ENCODE measurements around the gene DEDD. TPM values are rescaled to one million over a fixed set of nuclear protein-coding genes. Genes with fewer than 3 reads are reported as not detected.

The DEDD gene, protein sequence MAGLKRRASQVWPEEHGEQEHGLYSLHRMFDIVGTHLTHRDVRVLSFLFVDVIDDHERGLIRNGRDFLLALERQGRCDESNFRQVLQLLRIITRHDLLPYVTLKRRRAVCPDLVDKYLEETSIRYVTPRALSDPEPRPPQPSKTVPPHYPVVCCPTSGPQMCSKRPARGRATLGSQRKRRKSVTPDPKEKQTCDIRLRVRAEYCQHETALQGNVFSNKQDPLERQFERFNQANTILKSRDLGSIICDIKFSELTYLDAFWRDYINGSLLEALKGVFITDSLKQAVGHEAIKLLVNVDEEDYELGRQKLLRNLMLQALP
- 28.3 TPM for total RNA-seq
- long read RNA-seq, transcript DEDD-203 (6 exons, 2,300 nt), result minor isoform, 10 of 43 reads
- long read RNA-seq, transcript DEDD-202 (6 exons, 2,345 nt), result major isoform, 24 of 43 reads
- long read RNA-seq, partial matches to known transcripts, result 5 of 43 reads
- long read RNA-seq, other reads (novel, unspliced or antisense), result 1 of 43 reads

DNA sequence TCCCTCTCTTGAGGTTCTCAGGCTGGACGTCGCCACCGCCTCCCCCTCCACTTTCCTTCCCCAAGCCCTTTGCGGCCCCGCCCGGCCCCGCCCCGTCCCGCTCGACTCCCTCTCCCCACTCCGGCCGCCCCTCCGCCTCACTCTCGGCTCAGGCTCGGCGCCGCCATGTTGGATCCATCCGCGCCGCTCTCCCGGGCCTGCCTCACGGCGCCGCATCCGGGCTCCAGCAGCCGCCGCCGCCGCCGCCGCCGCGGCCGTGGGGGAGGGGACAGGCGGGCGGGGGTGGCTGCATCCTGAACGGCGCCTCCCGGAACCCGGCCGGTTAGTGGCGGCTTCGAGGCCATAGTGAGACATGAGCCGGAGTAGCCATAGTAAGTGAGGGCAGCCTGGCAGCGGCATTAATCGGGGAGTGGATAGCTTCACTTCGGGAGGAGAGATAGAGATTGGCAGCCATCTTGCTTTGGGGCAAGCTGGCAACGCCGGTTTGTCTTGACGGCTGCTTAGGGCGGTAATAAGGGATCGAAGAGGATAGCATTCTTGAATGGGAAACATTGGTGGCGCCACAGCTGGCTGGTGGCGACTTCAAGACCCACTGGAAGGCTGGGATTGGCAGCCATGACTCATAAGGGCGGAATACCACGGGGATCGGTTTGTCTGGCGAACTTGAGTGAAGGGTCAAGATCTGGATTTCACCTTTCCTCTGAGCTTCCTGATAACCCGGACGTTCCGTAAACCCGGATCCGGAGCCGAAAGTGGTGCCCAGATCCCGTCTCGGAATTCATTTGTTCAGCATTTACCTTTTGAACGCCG lies at the start of gene DEDD:
Gene DEDD (minus strand): TSS at position 258 of the 810 bp plus-strand sequence. CDS start 8,205 bp downstream, outside the sequence.
- intact Hi-C loops (cut with DNase I), result loop anchor here (1.0 to 10.0 kb wide), 5 partner anchors 14 to 138 kb away; partner anchors contain the start of genes KLHDC9, NIT1, PFDN2 and USP21
- DNase-seq (ENCODE audit: low spot score), result peak; percentile 97

DNA sequence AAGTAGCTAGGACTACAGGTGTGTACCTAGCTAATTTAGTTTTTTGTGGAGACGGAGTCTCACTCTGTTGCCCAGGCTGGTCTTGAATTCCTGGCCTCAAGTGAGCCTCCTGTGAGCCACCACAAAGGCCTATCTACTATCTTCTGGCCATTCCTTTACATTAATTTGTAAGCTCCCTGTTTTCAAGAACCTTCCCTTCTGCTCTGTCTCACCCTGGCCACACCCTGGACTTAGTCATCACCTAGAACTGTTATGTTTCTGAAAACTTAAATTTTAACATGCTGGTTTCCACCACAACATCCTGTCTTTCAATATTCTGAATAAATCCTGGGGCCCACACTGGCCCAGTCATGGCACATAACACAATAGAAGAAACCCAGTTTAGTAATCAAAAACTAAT lies 49.7 kb upstream of the DEDD start:
- DNase-seq (ENCODE audit: low spot score), result no peak
- intact Hi-C loops (cut with DNase I), result no loop called here

DNA sequence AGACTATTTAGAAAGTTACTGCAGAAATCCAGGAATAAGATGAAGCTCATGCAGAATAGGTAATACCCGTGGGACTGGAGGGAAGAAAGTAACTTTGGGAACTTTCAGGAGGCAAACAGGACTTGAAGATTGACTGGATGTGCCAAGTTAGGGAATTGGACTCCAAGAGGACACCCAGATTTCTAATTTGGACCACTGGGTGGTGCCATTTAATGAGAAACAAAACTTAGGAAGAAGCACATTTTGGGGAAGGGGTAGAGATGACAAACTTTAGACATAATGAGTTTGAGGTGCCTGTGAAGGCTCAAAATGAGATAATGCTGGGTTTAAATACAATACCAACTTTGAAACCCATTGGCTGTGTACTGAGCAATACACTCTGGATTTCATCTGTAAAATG lies 48.2 kb upstream of the DEDD start:
- DNase-seq (ENCODE audit: low spot score), result no peak
- intact Hi-C loops (cut with DNase I), result no loop called here

DNA sequence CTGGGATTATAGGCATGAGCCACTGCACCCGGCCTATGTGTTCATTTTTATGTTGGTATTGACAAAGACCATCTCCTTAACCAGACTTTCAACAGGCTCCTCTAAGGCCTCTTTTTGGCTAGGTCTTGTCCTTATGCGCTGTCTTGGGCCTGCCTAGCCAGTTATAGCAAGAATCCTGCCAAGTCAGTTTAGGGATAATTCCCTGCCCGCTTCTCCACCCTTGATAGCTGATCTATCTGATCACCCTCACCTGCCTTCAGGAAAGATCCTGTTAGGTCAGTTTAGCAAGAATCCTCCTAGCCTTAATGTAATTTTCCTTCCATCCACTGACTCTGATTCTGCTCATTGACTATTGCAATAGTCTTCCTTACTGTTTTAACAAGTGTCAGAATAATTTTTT lies 47.2 kb upstream of the DEDD start:
- intact Hi-C loops (cut with DNase I), result no loop called here
- no peak for DNase-seq (ENCODE audit: low spot score)

DNA sequence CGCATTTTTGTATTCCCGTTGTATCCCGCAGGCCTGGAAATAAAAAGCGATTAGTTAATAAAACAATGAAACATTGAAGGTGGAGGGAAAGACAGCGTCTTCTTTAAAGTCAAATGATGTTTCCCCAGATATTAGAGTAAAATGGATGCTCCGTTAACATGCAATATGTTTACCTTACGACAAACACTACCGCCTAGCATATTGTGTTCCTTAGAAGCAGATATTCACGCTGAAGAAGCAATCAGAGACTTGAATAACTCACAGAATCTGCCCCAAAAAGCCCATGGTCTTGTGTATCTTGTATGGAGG lies 45.4 kb upstream of the DEDD start:
- intact Hi-C loops (cut with DNase I), result loop anchor here (1.0 kb wide), 1 partner anchor 12 kb away; the partner anchor contains the start of gene PPOX
- no peak for DNase-seq (ENCODE audit: low spot score)

DNA sequence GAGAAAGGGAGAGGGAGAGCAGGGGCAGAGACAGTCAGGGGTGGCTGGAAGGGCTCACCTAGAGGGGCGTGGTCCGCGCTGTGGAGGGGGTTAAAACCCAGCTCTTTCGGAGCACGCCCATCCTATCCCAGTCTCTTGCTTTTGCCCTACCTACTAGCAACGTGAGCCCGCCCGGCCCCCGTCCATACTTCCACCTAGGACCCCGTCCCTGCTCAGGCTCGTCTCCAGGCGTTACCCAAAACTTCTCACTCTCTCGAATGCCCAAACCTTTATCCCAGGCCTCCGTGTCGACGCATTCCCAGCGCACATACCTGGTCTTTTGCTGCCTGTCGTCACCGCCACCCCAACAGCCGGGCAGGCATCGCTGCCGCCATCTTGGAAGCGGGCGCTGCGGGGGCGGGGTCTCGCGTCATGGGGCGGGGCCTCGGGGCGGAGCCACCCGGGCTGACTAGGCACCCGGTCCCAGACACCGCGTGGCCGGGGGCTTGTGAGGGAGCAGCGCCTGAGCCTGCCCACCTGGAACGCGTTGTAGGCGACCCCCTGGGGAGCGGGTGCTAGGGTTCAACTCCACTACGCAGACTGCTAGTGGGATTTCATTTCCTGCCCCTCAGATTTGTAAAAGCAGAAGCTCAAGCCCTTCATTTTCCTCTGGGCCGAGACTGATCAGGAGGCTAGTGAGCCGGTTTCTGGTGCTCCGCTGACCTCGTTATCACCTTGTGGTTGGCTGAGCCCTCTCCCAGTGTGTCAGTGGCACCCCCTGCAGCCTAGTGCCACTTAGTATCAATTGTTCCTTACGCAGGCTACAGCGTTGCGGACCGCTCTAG lies 44.9 kb upstream of the DEDD start, which contains the start of gene B4GALT3:
Gene B4GALT3 (minus strand): TSS at position 396 of the 824 bp plus-strand sequence. CDS start 1,447 bp downstream, outside the sequence.
- intact Hi-C loops (cut with DNase I), result loop anchor here (1.0 kb wide), 1 partner anchor 11 kb away; the partner anchor contains the start of gene PPOX
- peak; percentile 98 for DNase-seq (ENCODE audit: low spot score)

DNA sequence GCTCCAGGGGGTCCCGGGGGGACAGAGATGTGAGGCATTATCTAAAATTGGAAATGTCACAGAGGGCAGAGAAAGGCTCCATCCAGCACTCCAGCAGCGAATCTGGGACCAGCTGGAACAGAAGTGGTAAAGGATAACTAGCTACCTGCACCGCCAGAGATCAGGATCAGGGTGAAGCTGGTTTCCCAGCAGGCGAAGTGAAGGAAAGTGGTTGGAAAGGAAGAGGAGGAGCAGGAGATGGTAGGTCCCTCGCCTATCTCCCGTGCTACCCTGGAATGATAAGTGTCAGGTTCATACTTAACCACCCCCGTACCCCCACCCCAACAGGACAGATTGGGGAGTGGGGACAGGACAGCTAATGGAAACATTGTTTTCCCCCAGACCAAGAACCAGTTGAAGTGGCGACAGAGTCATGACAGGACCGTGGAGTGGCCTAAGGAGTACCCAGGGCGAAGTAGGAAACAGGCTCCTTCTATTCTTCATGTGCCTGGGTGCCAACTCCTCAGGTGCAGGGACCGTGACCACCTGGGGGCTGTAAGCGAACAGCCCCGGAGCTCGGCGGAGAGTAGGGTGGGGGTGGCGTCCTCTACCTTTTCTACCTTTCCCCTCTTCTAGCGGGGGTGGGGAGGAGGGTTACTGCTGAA lies 44.1 kb upstream of the DEDD start:
- DNase-seq (ENCODE audit: low spot score), result no peak
- intact Hi-C loops (cut with DNase I), result loop anchor here (1.0 kb wide), 1 partner anchor 10 kb away; the partner anchor contains the start of gene PPOX

DNA sequence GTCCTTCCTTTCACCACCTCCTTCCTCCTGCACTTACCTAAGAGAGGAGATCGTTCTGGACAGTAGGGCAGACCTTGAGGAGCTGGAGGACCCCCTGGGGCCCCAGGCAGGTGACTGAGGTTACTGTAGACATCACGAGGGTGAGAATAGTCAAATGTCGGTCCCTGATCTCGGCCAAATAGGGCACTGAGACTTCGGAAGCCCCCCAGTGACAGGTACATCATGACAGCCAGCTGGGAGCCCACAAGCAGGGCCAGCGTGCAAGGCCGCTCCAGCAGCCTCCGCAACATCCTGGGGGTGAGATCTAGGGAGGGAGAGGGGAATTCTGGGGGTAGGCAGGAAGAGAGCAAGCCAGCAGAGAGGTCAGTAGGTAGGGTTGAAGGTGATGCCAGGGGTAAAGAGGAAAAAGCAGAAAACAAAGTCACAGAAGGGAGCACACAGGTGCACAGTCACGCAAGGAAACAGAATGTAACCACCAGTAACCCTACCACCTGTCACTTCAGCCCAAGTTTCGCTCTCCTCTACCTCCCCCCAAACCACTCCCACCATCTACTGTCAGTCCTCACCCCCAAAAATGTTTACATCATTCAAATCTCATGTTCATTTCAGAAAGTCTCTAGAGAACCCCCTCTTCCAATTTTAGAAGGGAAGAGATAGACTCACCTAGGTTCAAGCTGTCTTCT lies 43.4 kb upstream of the DEDD start:
- no peak for DNase-seq (ENCODE audit: low spot score)
- intact Hi-C loops (cut with DNase I), result no loop called here

DNA sequence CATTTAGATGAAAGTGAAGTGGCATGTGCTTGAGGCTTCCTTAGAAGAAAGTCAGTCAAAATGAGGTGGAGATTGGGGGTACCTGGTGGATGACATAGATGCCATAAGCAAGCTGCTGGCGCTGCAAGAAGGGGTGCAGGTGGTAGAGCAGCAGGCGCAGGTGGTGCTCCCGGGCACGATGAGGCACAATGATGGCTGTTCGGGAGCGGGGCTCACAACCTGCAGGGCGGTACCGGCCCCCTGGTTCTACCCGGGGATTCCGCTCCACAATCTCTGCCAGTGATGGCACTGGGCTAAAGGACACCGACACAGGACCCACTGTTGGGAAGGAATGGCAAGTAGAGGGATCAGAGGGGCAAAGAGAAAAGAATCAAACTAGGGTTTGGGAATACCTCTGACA lies 42.4 kb upstream of the DEDD start:
- no peak for DNase-seq (ENCODE audit: low spot score)
- intact Hi-C loops (cut with DNase I), result no loop called here

DNA sequence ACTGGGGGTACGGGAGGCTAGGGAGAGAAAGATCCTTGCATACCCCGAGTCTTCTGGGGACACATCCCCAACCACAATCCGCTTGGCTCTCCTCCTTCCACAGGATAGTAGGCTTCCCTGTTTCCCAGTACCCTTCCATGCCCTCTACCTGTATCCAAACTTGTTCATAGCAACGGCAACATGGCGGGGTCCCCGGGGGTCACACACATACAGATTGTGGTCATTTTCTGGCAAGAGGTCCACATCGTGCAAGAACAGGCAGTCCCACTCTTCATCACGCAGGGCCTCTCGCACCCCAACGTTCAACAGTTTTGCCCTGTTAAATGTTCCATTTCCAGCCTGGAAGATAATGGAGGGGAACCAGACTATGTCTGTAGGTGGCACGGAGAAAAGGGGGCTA lies 41.2 kb upstream of the DEDD start:
- intact Hi-C loops (cut with DNase I), result no loop called here
- no peak for DNase-seq (ENCODE audit: low spot score)

DNA sequence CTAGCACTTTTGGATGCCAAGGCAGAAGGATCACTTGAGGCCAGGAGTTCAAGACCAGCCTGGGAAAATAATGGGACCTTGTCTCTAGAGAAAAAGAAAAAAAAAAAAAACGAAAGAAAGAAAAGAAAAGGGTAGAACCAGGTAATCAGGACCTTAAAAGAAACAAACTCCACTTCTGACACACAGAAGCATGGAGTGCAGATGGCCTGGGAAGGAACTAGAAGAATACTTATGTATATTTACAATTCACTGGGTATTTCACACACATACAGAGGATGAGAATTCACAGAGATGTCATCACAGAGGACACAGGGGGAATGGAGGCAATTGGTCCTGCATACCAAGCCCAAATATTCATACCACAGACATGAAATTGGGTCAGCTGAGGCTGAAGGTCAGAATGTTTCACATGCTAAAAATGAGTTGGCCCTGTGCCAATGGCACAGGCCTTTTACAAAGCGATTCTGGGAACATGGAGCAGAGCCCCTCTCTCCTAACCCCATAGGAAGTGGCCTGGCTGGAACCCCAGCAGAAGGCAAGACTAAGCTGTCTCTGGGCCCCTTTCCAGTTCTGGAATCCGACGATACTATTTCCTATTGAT lies 40.4 kb upstream of the DEDD start:
- intact Hi-C loops (cut with DNase I), result no loop called here
- DNase-seq (ENCODE audit: low spot score), result no peak

DNA sequence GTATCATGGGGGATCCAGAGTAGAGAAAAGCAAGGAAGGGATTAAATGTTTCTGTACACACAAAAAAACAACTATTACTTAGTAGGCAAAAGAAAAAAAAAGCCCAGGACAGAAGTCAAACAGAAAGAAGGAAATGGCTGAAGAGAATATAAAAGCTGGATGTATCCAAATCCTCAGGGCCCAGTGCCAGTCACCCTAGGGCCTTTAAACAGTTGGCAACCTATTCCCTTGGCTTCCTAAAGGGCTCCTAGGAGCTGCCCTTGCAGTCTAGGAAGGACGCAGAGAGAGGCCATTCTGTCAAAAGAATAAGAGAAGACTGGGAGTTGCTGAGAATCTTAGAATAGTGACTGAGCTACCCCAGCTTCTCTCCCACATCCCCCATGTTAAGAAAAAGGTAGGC lies 39.9 kb upstream of the DEDD start:
- intact Hi-C loops (cut with DNase I), result no loop called here
- no peak for DNase-seq (ENCODE audit: low spot score)

DNA sequence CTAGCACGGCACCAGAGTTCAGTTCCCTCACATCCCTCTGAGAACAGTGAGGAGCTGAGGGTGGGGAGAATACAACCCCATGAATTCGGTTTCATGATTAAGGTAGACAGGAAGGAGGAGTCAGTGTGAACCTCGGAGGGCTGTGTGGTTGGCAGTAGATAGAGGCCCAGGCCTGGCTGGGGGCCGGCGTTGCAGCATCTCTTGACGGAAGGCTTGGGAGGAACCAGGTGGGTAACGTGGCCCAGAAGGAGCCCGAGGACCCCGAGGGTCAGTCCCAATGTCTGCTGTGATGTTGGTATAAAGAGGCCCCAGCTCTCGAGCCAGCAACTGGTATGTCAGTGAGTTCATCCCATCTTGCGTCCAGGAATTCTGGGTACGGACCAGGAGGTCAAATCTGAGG lies 39.2 kb upstream of the DEDD start:
- intact Hi-C loops (cut with DNase I), result no loop called here
- no peak for DNase-seq (ENCODE audit: low spot score)

DNA sequence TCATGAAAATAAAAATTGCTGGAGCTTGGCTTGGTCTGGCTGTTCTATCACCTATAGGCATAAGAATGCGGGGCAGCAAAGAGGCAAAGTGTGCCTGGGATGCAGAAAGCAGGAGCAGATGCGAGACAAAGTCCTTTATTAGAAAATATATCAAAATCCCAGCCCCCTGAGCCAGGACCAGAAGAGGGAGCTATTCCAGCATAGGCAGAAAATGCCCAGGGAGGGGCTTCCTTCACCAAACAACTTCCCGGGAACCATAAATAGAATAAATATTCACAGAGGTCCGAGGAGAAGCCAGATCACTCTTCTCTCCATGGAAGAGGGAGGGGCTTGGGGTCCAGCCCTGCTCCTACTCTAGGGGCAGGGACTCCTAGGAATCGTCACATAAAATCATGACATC lies 38.7 kb upstream of the DEDD start:
- no peak for DNase-seq (ENCODE audit: low spot score)
- intact Hi-C loops (cut with DNase I), result no loop called here

DNA sequence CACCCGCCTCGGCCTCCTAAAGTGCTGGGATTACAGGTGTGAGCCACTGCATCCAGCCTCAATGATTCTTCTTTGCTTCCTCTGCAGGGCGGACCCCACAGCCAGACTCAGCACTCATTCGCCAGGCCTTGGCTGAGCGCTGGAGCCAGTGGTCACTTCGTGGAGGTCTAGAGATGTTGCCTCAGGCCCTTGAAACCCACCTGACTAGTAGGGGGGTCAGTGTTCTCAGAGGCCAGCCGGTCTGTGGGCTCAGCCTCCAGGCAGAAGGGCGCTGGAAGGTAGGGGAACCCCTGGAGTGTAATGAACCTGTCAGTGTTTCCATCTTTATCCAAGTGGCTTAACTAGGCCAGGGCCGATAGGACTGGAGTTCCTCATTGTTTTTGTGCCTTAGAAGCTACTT lies 36.4 kb upstream of the DEDD start:
- no peak for DNase-seq (ENCODE audit: low spot score)
- intact Hi-C loops (cut with DNase I), result no loop called here

DNA sequence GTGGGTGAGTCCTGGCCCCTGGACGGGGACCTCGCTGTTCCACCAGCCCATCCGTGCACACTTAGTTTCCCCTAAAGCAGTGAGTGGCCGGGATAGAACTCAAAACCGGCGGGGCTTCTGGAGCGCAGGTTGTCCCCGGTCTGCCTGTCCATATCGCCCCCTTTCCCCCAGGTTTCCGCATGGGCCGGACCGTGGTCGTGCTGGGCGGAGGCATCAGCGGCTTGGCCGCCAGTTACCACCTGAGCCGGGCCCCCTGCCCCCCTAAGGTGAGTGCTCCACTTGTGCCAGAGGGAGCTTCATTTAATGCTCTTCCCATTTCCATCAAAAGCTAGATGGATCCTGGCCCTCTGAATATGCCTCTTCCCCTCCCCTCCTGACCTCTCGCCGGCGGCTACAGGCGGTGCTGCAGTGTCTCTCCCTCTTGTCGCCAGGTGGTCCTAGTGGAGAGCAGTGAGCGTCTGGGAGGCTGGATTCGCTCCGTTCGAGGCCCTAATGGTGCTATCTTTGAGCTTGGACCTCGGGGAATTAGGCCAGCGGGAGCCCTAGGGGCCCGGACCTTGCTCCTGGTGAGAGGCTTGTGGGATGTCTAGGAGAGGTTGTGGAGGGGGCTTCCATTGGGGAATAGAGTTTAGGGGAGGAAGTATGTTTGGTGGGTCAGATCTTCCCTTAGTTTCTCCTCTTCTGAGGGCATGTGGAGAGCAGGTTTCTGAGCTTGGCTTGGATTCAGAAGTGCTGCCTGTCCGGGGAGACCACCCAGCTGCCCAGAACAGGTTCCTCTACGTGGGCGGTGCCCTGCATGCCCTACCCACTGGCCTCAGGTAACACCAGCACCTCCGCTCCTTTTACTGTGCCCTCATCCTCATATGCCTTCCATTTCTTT lies 34.4 kb upstream of the DEDD start:
- DNase-seq (ENCODE audit: low spot score), result no peak
- intact Hi-C loops (cut with DNase I), result loop anchor here (1.0 kb wide), 1 partner anchor 10 kb away; the partner anchor contains the start of gene B4GALT3
